Astrocyte (in vitro differentiated cells and primary cell): ENCODE data around the gene MYCBPAP. TPM values are rescaled to one million over a fixed set of nuclear protein-coding genes. Genes with fewer than 3 reads are reported as not detected.

Source experiments
- DNase-seq: peaks from one replicate; pipeline ENCODE4 v3.0.0-alpha.2; 2010; ENCODE audit warnings: low read depth
- FAIRE-seq: peaks from 2 replicates; lab custom pipeline; 2011; peaks lifted over from hg19 to GRCh38; lab: Jason Lieb, UNC
- H2AFZ ChIP-seq: 2 replicates; pipeline ENCODE4 v1.6.0; 2012; ENCODE audit warnings: low read depth, low read length, inconsistent platforms
- H3K27ac ChIP-seq: 2 replicates; pipeline ENCODE4 v1.5.1; 2011; ENCODE audit warnings: low read depth, low read length, inconsistent platforms
- H3K27me3 ChIP-seq: 2 replicates; pipeline ENCODE4 v1.6.0; 2011; ENCODE audit warnings: low read length, inconsistent platforms; ENCODE audit not compliant: insufficient read depth
- H3K36me3 ChIP-seq: 2 replicates; pipeline ENCODE4 v1.5.1; 2011; ENCODE audit warnings: low read length, inconsistent platforms; ENCODE audit not compliant: insufficient read depth
- H3K4me1 ChIP-seq: 2 replicates; pipeline ENCODE4 v1.5.1; 2011; ENCODE audit warnings: low read length, inconsistent platforms; ENCODE audit not compliant: insufficient read depth
- H3K4me2 ChIP-seq: 2 replicates; pipeline ENCODE4 v1.6.0; 2012; ENCODE audit warnings: low read length, inconsistent platforms
- H3K4me3 ChIP-seq: 2 replicates; pipeline ENCODE4 v1.5.1; 2011; ENCODE audit warnings: low read depth, mild to moderate bottlenecking, low read length, inconsistent platforms; ENCODE audit not compliant: insufficient read depth
- H3K79me2 ChIP-seq: 2 replicates; pipeline ENCODE4 v1.6.0; 2012; ENCODE audit warnings: mild to moderate bottlenecking, low read length, inconsistent platforms; ENCODE audit not compliant: insufficient read depth
- H3K9ac ChIP-seq: 2 replicates; pipeline ENCODE4 v1.6.0; 2012; ENCODE audit warnings: mild to moderate bottlenecking, low read length, inconsistent platforms
- H3K9me3 ChIP-seq: 2 replicates; pipeline ENCODE4 v1.5.1; 2012; ENCODE audit warnings: low read depth, mild to moderate bottlenecking, low read length, inconsistent platforms; ENCODE audit not compliant: insufficient read depth
- H4K20me1 ChIP-seq: 2 replicates; pipeline ENCODE4 v1.6.0; 2012; ENCODE audit warnings: low read length, inconsistent platforms; ENCODE audit not compliant: insufficient read depth
- H3K27ac Mint-ChIP-seq: one replicate; pipeline ENCODE4 v1.8.0; 2021; ENCODE audit warnings: mild to moderate bottlenecking, mixed read lengths; ENCODE audit not compliant: unreplicated experiment
- H3K27me3 Mint-ChIP-seq: one replicate; pipeline ENCODE4 v1.8.0; 2021; ENCODE audit warnings: low read depth, mixed read lengths; ENCODE audit not compliant: unreplicated experiment
- H3K36me3 Mint-ChIP-seq: one replicate; pipeline ENCODE4 v1.8.0; 2021; ENCODE audit warnings: low read depth, mixed read lengths; ENCODE audit not compliant: unreplicated experiment
- H3K4me1 Mint-ChIP-seq: one replicate; pipeline ENCODE4 v1.8.0; 2021; ENCODE audit warnings: low read depth, mixed read lengths; ENCODE audit not compliant: unreplicated experiment
- H3K4me3 Mint-ChIP-seq: one replicate; pipeline ENCODE4 v1.8.0; 2021; ENCODE audit warnings: mild to moderate bottlenecking, moderate library complexity, mixed read lengths; ENCODE audit not compliant: unreplicated experiment
- H3K9me3 Mint-ChIP-seq: one replicate; pipeline ENCODE4 v1.8.0; 2021; ENCODE audit warnings: mild to moderate bottlenecking, mixed read lengths; ENCODE audit not compliant: unreplicated experiment
- CTCF ChIP-seq: IDR thresholded peaks from 2 replicates; pipeline ENCODE4 v1.5.1; 2011; ENCODE audit warnings: low read depth, mild to moderate bottlenecking, inconsistent platforms, low read length, moderate library complexity; ENCODE audit not compliant: insufficient read depth
- EZH2 ChIP-seq: IDR thresholded peaks from 2 replicates; pipeline ENCODE4 v1.6.1; 2012; ENCODE audit warnings: mild to moderate bottlenecking, low read length, inconsistent platforms; ENCODE audit not compliant: insufficient read depth
- total RNA-seq: library from RNA; stranded (reverse); gene quantifications from 2 replicates; pipeline ENCODE4 v1.2.1, GENCODE V29; 2021

The MYCBPAP gene
- total RNA-seq, 1 donor from 2014 or later: 1.4 TPM

- Histone ChIP-seq H3K27me3 (no peaks in the 10 kb centered on the region), H3K36me3 (no peaks in the 10 kb centered on the region), H3K4me2 (peak overlapping the region; percentile 96), H3K4me1 (peaks cover 16% of the 10 kb centered on the region), H2AFZ (peak overlapping the region; percentile 94), H4K20me1 (no peaks in the 10 kb centered on the region), H3K9ac (peak overlapping the region; percentile 69), H3K79me2 (no peaks in the 10 kb centered on the region), H3K27ac (no peak overlapping the region), H3K4me3 (peak overlapping the region; percentile 74), H3K9me3 (no peaks in the 10 kb centered on the region)
- Mint-ChIP-seq H3K9me3 (peaks cover 3% of the 10 kb centered on the region), H3K4me3 (peak overlapping the region; percentile 62), H3K4me1 (peaks cover 7% of the 10 kb centered on the region), H3K27ac (no peak overlapping the region), H3K36me3 (peaks cover 2% of the 10 kb centered on the region), H3K27me3 (peaks cover 33% of the 10 kb centered on the region)
- DNase-seq: no peak
- TF ChIP-seq EZH2 (no peak), CTCF (no peak)
- no peak for FAIRE-seq
These were observed 33.1 kb downstream of the MYCBPAP start for GRCh38 chr17:50541402-50541715.

GRCh38 chr17:50541716-50542688 is 33.8 kb downstream of the MYCBPAP start:
- Histone ChIP-seq H3K27ac (peak overlapping the region; percentile 45), H3K36me3 (no peaks in the 10 kb centered on the region), H3K27me3 (no peaks in the 10 kb centered on the region), H2AFZ (peak overlapping the region; percentile 94), H3K79me2 (no peaks in the 10 kb centered on the region), H3K9me3 (no peaks in the 10 kb centered on the region), H3K4me3 (peak overlapping the region; percentile 74), H4K20me1 (no peaks in the 10 kb centered on the region), H3K4me1 (peaks cover 16% of the 10 kb centered on the region), H3K4me2 (peak overlapping the region; percentile 96), H3K9ac (peak overlapping the region; percentile 69)
- no peaks in the 10 kb centered on the region for H3K36me3 Mint-ChIP-seq
- DNase-seq: peak; percentile 53
- peaks cover 3% of the 10 kb centered on the region for H3K9me3 Mint-ChIP-seq
- H3K4me1 Mint-ChIP-seq: peaks cover 7% of the 10 kb centered on the region
- no peak for FAIRE-seq
- H3K4me3 Mint-ChIP-seq: peak overlapping the region; percentile 89
- H3K27ac Mint-ChIP-seq: peak overlapping the region; percentile 69
- peaks cover 31% of the 10 kb centered on the region for H3K27me3 Mint-ChIP-seq
- TF ChIP-seq CTCF (no peak), EZH2 (no peak)
